IMR-90 (cell line): ENCODE results near the gene LTC4S. TPM values are rescaled to one million over a fixed set of nuclear protein-coding genes. Genes with fewer than 3 reads are reported as not detected.

ENCODE experiments used
- ATAC-seq: fragments of 200-7000 bp; cut with Tn5 transposase; 2 replicates; pipeline ENCODE4 v1.9.1; 2020; ENCODE audit warnings: low read depth, mild to moderate bottlenecking, moderate library complexity
- BruUV-seq: library from RNA; stranded (reverse); fragments of 400-500 nt; replicated peaks from 2 replicates; lab custom pipeline; 2021; lab: Mats Ljungman, UMichigan
- CTCF ChIA-PET: fragments of 300-600 bp; formaldehyde crosslinking; extraction: SDS; loops from one replicate; lab custom pipeline; 2021; ENCODE audit warnings: antibody characterized with exemption; lab: Yijun Ruan, JAX
- POLR2A ChIA-PET: fragments of 300-600 bp; sonication (Branson Sonifier 250); formaldehyde crosslinking; loops from one replicate; lab custom pipeline; 2022; ENCODE audit warnings: antibody characterized with exemption; ENCODE audit not compliant: unreplicated experiment; lab: Charles Lee
- DNase-seq: peaks from one replicate; pipeline ENCODE4 v3.0.0; 2013
- H2AFZ ChIP-seq: replicated peaks from 2 replicates; pipeline ENCODE3; 2013; ENCODE audit warnings: low read length, mild to moderate bottlenecking; ENCODE audit not compliant: poor library complexity
- H2AK5ac ChIP-seq: 2 replicates; pipeline ENCODE4 v1.6.1; 2013; ENCODE audit warnings: low read depth, low read length, inconsistent platforms
- H2AK9ac ChIP-seq: replicated peaks from 2 replicates; pipeline ENCODE3; 2013; ENCODE audit warnings: mild to moderate bottlenecking, low read depth, low read length, moderate library complexity; ENCODE audit not compliant: poor library complexity
- H2BK120ac ChIP-seq: 2 replicates; pipeline ENCODE4 v1.6.1; 2013; ENCODE audit warnings: low read depth, low read length, inconsistent platforms
- H2BK15ac ChIP-seq: 3 replicates; pipeline ENCODE4 v1.6.1; 2013; ENCODE audit warnings: low read depth, low read length, inconsistent platforms
- H2BK20ac ChIP-seq: 2 replicates; pipeline ENCODE4 v1.6.1; 2013; ENCODE audit warnings: low read depth, mild to moderate bottlenecking, inconsistent platforms, low read length, moderate library complexity
- H2BK5ac ChIP-seq: 2 replicates; pipeline ENCODE4 v1.6.1; 2013; ENCODE audit warnings: mild to moderate bottlenecking, low read depth, low read length, inconsistent platforms; ENCODE audit not compliant: poor library complexity, severe bottlenecking
- H3K14ac ChIP-seq: replicated peaks from 2 replicates; pipeline ENCODE4 v1.6.1; 2013; ENCODE audit warnings: low read depth, low read length, inconsistent platforms
- H3K18ac ChIP-seq: 2 replicates; pipeline ENCODE4 v1.6.1; 2013; ENCODE audit warnings: low read depth, low read length, control low read depth
- H3K23ac ChIP-seq: 2 replicates; pipeline ENCODE4 v1.6.1; 2013; ENCODE audit warnings: low read depth, low read length, inconsistent platforms
- H3K27ac ChIP-seq: 2 replicates; pipeline ENCODE4 v1.5.1; 2013; ENCODE audit warnings: mild to moderate bottlenecking, control low read depth, low read length; ENCODE audit not compliant: insufficient read depth
- H3K27me3 ChIP-seq: 2 replicates; pipeline ENCODE4 v1.6.1; 2013; ENCODE audit warnings: low read length; ENCODE audit not compliant: control insufficient read depth, insufficient read depth
- H3K36me3 ChIP-seq: 2 replicates; pipeline ENCODE4 v1.6.1; 2013; ENCODE audit warnings: low read length, mixed read lengths; ENCODE audit not compliant: control insufficient read depth, insufficient read depth
- H3K4ac ChIP-seq: 2 replicates; pipeline ENCODE4 v1.6.1; 2013; ENCODE audit warnings: low read depth, low read length, inconsistent platforms
- H3K4me1 ChIP-seq: 2 replicates; pipeline ENCODE4 v1.6.1; 2013; ENCODE audit warnings: low read length, mixed read lengths; ENCODE audit not compliant: control insufficient read depth, insufficient read depth
- H3K4me2 ChIP-seq: 2 replicates; pipeline ENCODE4 v1.6.1; 2013; ENCODE audit warnings: low read depth, mild to moderate bottlenecking, control low read depth, low read length, moderate library complexity
- H3K4me3 ChIP-seq: 2 replicates; pipeline ENCODE4 v1.5.1; 2013; ENCODE audit warnings: low read depth, mild to moderate bottlenecking, control low read depth, low read length, moderate library complexity; ENCODE audit not compliant: insufficient read depth
- H3K56ac ChIP-seq: 2 replicates; pipeline ENCODE4 v1.6.1; 2013; ENCODE audit warnings: low read length, inconsistent platforms; ENCODE audit not compliant: insufficient read depth; ENCODE audit errors: extremely low read depth
- H3K79me1 ChIP-seq, 2 experiments: 2 replicates each; pipeline ENCODE4 v1.6.1; 2013; ENCODE audit warnings: low read length in 2 of 2, inconsistent platforms in 1 of 2, low read depth in 1 of 2
- H3K9ac ChIP-seq: 2 replicates; pipeline ENCODE4 v1.6.1; 2013; ENCODE audit warnings: low read depth, low read length, control low read depth
- H3K9me1 ChIP-seq: 2 replicates; pipeline ENCODE4 v1.6.1; 2013; ENCODE audit warnings: low read length, inconsistent platforms; ENCODE audit not compliant: insufficient read depth
- H3K9me3 ChIP-seq: 2 replicates; pipeline ENCODE4 v1.6.1; 2013; ENCODE audit warnings: low read length; ENCODE audit not compliant: control insufficient read depth, insufficient read depth
- H4K20me1 ChIP-seq: 2 replicates; pipeline ENCODE4 v1.6.1; 2013; ENCODE audit warnings: low read length, inconsistent platforms; ENCODE audit not compliant: insufficient read depth
- H4K5ac ChIP-seq: 2 replicates; pipeline ENCODE4 v1.6.1; 2013; ENCODE audit warnings: mild to moderate bottlenecking, low read depth, low read length, control low read depth
- H4K8ac ChIP-seq, 2 experiments: 2 replicates each; pipeline ENCODE4 v1.6.1; 2013; ENCODE audit warnings: low read depth in 2 of 2, low read length in 2 of 2, control low read depth in 1 of 2, inconsistent platforms in 1 of 2
- H4K91ac ChIP-seq: 2 replicates; pipeline ENCODE4 v1.6.1; 2013; ENCODE audit warnings: low read depth, low read length, inconsistent platforms; ENCODE audit not compliant: insufficient read depth
- BHLHE40 ChIP-seq: fragments of 150-350 bp; IDR thresholded peaks from 2 replicates; pipeline ENCODE4 v1.6.1; 2016; ENCODE audit warnings: mild to moderate bottlenecking, low read depth, low read length
- CEBPB ChIP-seq: IDR thresholded peaks from 2 replicates; pipeline ENCODE4 v1.6.1; 2012; ENCODE audit warnings: low read depth, low read length, improper control_type of control experiment
- CHD1 ChIP-seq: IDR thresholded peaks from 2 replicates; pipeline ENCODE4 v1.6.1; 2012; ENCODE audit warnings: low read depth, low read length, improper control_type of control experiment
- ELK1 ChIP-seq: fragments of 150-350 bp; IDR thresholded peaks from 2 replicates; pipeline ENCODE4 v1.6.1; 2016; ENCODE audit warnings: low read depth, mild to moderate bottlenecking, low read length, moderate library complexity, borderline replicate concordance
- MAFK ChIP-seq: IDR thresholded peaks from 2 replicates; pipeline ENCODE4 v1.6.1; 2012; ENCODE audit warnings: low read depth, low read length, improper control_type of control experiment
- MAZ ChIP-seq: IDR thresholded peaks from 2 replicates; pipeline ENCODE4 v1.6.1; 2012; ENCODE audit warnings: low read depth, mild to moderate bottlenecking, low read length, improper control_type of control experiment, moderate library complexity, borderline replicate concordance
- POLR2A ChIP-seq: IDR thresholded peaks from 2 replicates; pipeline ENCODE4 v1.6.1; 2012; ENCODE audit warnings: mild to moderate bottlenecking, low read depth, low read length
- RAD21 ChIP-seq: IDR thresholded peaks from 2 replicates; pipeline ENCODE4 v1.6.1; 2012; ENCODE audit warnings: low read length, improper control_type of control experiment
- RCOR1 ChIP-seq: IDR thresholded peaks from 2 replicates; pipeline ENCODE4 v1.6.1; 2012; ENCODE audit warnings: mild to moderate bottlenecking, low read length, improper control_type of control experiment; ENCODE audit not compliant: insufficient replicate concordance
- SMC3 ChIP-seq: fragments of 150-350 bp; IDR thresholded peaks from 2 replicates; pipeline ENCODE4 v1.6.1; 2016; ENCODE audit warnings: low read depth, mild to moderate bottlenecking, antibody characterized with exemption, low read length, moderate library complexity
- USF2 ChIP-seq: fragments of 150-350 bp; IDR thresholded peaks from 2 replicates; pipeline ENCODE4 v1.6.1; 2017; ENCODE audit warnings: mild to moderate bottlenecking, antibody characterized with exemption, low read length, low read depth
- WGBS, 2 experiments: methylation state at CpG; one replicate each; pipeline versions ENCODE4 v1.1.5 to v1.1.7; 2013; ENCODE audit warnings: missing lambda C conversion rate in 2 of 2; ENCODE audit not compliant: insufficient read length in 1 of 2; ENCODE audit errors: extremely low coverage in 2 of 2; 5-methylcytosine and 5-hydroxymethylcytosine counted together
- dilution Hi-C: fragments of 300-500 bp; cut with HindIII; formaldehyde crosslinking; loops from one replicate; pipeline ENCODE4 v1.14.3; 2018; ENCODE audit warnings: low sequenced_read_pairs; ENCODE audit not compliant: unreplicated experiment
- in situ Hi-C: fragments of 300-500 bp; cut with MboI; formaldehyde crosslinking; loops from 3 replicates; pipeline ENCODE4 v1.14.3; 2019; ENCODE audit warnings: low sequenced_read_pairs, inconsistent platforms, mixed read lengths
- intact Hi-C: fragments of 100-400 bp; cut with micrococcal nuclease; formaldehyde crosslinking; loops from 2 replicates; pipeline ENCODE4 v1.10.0; 2022
- polyA plus RNA-seq, 3 experiments: library from polyadenylated mRNA; depleted of rRNA; stranded (reverse); fragments of >200 nt; gene quantifications; 2 replicates each; pipeline ENCODE4 v1.2.3, GENCODE V29; 2012; ENCODE audit warnings: low replicate concordance in 1 of 3
- total RNA-seq: library from RNA; depleted of rRNA; stranded (reverse); fragments of >200 nt; gene quantifications from 2 replicates; pipeline ENCODE4 v1.2.3, GENCODE V29; 2012
- TF ChIP-seq, protein P1 (sequence below): conservative IDR thresholded peaks from 2 replicates; pipeline ENCODE4 v1.5.1; 2012; ENCODE audit warnings: mild to moderate bottlenecking, low read depth, low read length, improper control_type of control experiment

The LTC4S gene
- total and polyA plus RNA-seq, 2 of the 4 experiments (the other 2 are of a cell fraction): 0.72 TPM; not detected in 1

DNA sequence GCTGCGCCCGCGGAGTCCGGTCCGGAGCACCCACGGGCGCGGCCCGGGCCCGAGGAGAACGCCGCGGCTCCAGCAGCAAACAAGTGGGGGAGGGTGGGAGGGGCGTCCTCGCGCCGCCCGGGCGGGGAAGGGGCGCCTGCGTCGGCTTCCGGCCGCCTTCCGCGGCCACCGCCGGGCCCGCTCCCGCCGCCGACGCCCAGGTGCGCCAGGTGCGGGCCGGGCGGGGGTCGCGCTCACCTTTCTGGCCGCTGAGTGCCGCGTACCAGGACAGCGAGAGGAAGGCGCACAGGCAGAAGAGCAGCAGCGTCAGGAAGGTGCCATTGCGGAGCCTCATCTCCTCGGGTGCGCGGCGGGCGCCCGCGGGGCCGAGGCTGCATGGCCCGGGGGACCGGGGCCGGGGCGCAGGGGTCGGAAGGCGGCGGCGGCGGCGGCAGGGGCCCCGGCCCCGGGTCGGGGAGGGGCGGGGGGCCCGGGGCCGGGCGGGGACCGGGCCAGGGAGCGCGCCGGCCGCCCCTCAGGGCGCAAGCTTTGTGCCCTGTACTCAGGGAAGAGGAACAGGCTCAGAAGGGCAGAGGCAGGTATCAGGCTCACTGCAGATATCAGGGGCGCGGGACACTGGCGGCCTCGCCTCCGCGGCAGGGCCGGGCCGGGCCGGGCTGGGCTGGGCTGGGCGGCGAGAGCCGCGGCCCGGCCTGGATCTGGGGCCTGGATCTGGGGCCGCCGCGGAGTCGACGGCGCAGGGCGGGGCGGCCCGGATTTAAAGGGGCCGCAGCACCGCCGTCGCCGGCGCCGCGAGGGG is 12.7 kb downstream of the LTC4S start, which contains the start of gene MGAT4B:
MGAT4B (minus strand) TSS at position 617 of the 799 bp plus-strand sequence; CDS start at position 334, 283 bp downstream.
- in situ Hi-C loops: no loop called here
- no TSS peak for BruUV-seq
- peak within 1 kb of the TSS; percentile 78; the same call in 1 of the 2 replicates for H3K23ac ChIP-seq
- H2BK5ac ChIP-seq: peak within 1 kb of the TSS; percentile 85
- ChIA-PET CTCF (no interaction called here), POLR2A (interaction anchor here (0.6 kb wide), 1 partner anchor 187 kb away, joined by 3 read pairs; no protein-coding TSS in a partner anchor)
- H3K36me3 ChIP-seq: peaks cover 7% of the 10 kb centered on the region; the same call in 1 of the 2 replicates
- peak within 1 kb of the TSS; percentile 93 for H2AK9ac ChIP-seq
- no peaks in the 10 kb centered on the region for H3K27me3 ChIP-seq
- TF ChIP-seq RCOR1: no peak
- no peak for TF ChIP-seq USF2
- TF ChIP-seq CEBPB: no peak
- no peak for TF ChIP-seq CHD1
- TF ChIP-seq BHLHE40: no peak
- no peak for TF ChIP-seq MAFK
- no peak for TF ChIP-seq RAD21
- TF ChIP-seq MAZ: peak; percentile 85
- TF ChIP-seq POLR2A: peak; percentile 57
- no peak for TF ChIP-seq ELK1
- no peak for TF ChIP-seq SMC3
- TF ChIP-seq, protein P1, sequence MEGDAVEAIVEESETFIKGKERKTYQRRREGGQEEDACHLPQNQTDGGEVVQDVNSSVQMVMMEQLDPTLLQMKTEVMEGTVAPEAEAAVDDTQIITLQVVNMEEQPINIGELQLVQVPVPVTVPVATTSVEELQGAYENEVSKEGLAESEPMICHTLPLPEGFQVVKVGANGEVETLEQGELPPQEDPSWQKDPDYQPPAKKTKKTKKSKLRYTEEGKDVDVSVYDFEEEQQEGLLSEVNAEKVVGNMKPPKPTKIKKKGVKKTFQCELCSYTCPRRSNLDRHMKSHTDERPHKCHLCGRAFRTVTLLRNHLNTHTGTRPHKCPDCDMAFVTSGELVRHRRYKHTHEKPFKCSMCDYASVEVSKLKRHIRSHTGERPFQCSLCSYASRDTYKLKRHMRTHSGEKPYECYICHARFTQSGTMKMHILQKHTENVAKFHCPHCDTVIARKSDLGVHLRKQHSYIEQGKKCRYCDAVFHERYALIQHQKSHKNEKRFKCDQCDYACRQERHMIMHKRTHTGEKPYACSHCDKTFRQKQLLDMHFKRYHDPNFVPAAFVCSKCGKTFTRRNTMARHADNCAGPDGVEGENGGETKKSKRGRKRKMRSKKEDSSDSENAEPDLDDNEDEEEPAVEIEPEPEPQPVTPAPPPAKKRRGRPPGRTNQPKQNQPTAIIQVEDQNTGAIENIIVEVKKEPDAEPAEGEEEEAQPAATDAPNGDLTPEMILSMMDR: no peak
- H2BK120ac ChIP-seq: peak within 1 kb of the TSS; percentile 26; the same call in 1 of the 2 replicates
- WGBS, 2 experiments: 0% methylated on average over 14 of the region's 108 CpGs; no CpG with 5 or more reads in 1 of the 2 experiments
- H3K56ac ChIP-seq: no peak within 1 kb of the TSS; the same call in 1 of the 2 replicates
- peak within 1 kb of the TSS; percentile 85 for H3K4me2 ChIP-seq
- peak within 1 kb of the TSS; percentile 94 for H2AFZ ChIP-seq
- peak within 1 kb of the TSS; percentile 91 for H3K27ac ChIP-seq
- peaks cover 20% of the 10 kb centered on the region for H3K4me1 ChIP-seq
- ATAC-seq (peak; percentile 87), DNase-seq (peak; percentile 70)
- H4K8ac ChIP-seq: peak within 1 kb of the TSS; percentile 59 to 68; a peak in 3 of 4 replicates
- H3K79me1 ChIP-seq: peaks cover 26 to 56% of the 10 kb centered on the region in 2 experiments
- intact Hi-C loops: loop anchor here (5.0 kb wide), 1 partner anchor 51 kb away; the partner anchor contains the start of gene MRNIP
- no peak within 1 kb of the TSS for H2BK15ac ChIP-seq
- 0 out of 2 replicates have a peak, but pooled peaks cover 2% of the 10 kb centered on the region for H3K9me1 ChIP-seq
- peak within 1 kb of the TSS; percentile 90 for H3K9ac ChIP-seq
- H4K5ac ChIP-seq: 0 out of 2 replicates have a peak within 1 kb of the TSS, but pooled peaks have one; percentile 38
- peak within 1 kb of the TSS; percentile 84 for H4K91ac ChIP-seq
- peak within 1 kb of the TSS; percentile 89 for H3K4ac ChIP-seq
- dilution Hi-C loops: no loop called here
- H3K4me3 ChIP-seq: peak within 1 kb of the TSS; percentile 98
- no peak within 1 kb of the TSS for H2BK20ac ChIP-seq
- H2AK5ac ChIP-seq: peak within 1 kb of the TSS; percentile 91
- H3K14ac ChIP-seq: peak within 1 kb of the TSS; percentile 94
- peak within 1 kb of the TSS; percentile 21; the same call in 1 of the 2 replicates for H3K18ac ChIP-seq
- peaks cover 40% of the 10 kb centered on the region for H4K20me1 ChIP-seq
- H3K9me3 ChIP-seq: no peaks in the 10 kb centered on the region; the same call in 1 of the 2 replicates
